Vein endothelial cell (primary cell): ENCODE measurements around the gene CORO6. TPM values are rescaled to one million over a fixed set of nuclear protein-coding genes. Genes with fewer than 3 reads are reported as not detected.

Source experiments
- small RNA-seq: library from RNA; depleted of rRNA; stranded (forward); fragments of <200 nt; gene quantifications from one replicate; pipeline ENCODE3, GENCODE V24; 2012
- total RNA-seq: library from RNA; depleted of rRNA; stranded (reverse); fragments of >200 nt; gene quantifications from 2 replicates; pipeline ENCODE4 v1.2.3, GENCODE V29; 2012

The CORO6 gene
- 2.2 and 2.3 TPM in 2 replicates for total RNA-seq

DNA sequence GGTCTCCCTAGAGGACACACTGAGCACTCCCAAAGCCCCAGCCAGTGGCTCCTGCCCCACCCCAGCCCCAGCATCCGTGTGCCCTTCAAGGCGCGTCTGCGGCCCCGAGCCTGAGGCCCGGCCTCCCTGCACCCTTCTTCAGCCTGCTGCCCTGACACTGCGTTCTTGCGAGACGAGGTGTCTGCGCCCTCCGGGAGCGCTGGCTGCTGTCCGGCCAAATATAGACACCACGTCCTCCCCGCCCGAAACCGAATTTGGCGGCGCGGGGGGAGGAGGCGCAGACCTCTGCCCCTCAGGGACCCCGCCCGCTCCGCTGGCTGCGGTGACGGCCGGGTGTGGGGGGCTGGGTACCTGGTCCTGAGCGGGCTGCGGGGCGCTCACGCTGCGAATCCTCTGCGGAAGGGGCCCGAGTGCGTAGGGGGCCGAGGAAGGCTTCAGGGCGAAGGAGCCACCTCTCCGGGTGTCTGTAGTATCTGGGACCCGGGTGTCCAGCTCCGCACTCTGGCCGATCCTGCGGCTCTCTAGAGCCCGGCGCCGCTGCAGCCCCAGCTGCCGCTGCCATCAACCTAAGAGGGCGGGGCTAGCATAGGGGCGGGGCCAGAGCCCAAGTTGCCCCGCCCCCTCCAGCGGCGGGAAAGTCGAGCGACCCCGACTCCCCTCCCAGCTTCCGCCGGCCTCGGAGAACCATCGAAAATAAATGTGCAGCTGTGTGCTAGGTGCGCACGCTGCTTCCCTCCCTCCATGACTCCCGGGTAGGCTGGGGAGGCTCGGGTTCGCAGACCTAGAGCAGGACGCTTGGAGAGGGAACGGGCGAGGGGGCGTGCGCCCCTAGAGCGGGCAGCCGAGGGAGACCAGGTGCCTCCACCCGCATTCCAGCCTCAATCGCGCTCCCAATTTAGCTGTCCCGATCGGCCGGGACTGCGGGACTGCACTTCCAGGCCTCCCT lies at the start of gene CORO6:
CORO6 (minus strand) TSS at position 576 of the 946 bp plus-strand sequence. CDS start 1,491 bp downstream, outside the sequence.

DNA sequence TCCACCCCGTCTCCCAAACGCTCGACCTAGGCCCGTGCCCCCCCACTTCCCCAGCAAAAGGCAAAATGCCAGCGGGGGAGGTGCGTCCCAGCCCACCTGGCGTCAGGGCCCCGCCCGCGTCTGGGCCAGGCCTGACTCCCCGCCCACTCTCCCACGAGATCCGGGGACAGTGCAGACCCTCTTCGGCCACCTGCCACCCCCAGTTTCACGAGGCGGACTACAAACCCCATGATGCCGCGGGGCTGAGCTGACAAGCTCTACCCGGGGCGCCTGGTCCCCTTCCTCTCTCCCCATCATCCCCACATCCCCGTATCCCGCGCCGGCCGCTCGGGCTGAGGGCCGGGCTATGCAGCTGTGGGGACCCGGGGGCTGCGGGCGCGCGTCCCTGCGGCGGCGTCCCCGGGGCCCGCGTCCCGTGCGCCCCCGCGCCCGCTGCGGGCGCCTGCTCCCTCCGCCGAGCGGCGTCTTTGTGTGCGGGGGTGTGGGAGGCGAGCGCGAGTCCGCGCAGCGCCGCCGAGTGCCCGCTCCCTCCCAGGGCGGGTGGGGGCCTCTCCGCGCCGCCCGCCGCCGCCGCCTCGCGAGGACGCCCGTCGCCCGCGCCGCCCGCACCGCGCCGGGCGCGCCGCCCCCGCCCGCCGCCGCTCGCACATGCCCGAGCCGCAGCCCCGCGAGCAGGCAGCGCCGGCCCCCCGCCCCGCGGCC lies 29.7 kb downstream of the CORO6 start, which contains the start of gene ANKRD13B:
ANKRD13B (plus strand) TSS at position 283 of the 702 bp plus-strand sequence. CDS start 490 bp downstream, outside the sequence.

DNA sequence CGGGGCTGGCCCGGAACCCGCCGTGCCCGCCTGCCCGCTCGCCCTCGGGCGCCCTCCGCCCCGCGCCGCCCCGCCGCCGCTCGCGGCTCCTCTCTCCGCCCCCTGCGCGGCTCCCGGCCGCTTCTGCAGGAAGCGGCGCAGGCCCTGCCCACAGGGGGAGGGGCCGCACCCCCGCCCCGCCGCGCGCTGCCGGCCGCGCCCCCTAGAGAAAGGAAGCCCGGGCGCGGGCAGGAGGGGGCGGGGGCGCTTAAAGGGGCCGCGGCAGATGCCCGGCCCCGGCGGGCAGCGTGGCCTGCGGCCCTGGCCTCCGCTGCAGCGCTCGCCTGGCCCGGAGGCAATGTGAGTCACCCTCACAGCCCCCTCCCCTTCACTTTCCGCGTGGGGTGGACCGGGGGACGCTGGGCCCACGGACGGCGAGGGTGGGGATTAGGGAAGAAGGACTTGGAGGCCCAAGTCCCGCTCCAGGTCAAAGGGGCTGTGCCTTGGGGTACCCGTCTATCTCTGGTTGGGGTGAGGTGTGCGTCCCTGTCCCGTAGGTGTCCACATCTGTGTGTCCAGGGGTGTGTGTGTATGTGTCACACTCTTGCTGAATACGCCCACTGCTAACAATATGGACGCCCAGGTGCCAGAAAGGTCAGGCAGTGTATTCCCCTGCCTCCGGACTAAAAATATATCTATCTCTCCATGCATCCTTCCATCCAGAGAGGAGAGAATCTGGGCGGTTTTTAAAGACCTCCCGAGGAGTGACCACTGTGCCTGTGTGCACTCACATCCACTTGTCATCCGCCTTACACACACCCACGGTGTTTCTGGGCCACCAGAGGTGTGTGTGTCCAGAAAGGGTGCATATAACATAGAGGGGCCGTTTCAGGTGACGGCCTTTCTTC lies 32.9 kb downstream of the CORO6 start, which contains the start of gene GIT1:
GIT1 (minus strand) TSS at position 125 of the 887 bp plus-strand sequence. CDS start 270 bp downstream, outside the sequence.

DNA sequence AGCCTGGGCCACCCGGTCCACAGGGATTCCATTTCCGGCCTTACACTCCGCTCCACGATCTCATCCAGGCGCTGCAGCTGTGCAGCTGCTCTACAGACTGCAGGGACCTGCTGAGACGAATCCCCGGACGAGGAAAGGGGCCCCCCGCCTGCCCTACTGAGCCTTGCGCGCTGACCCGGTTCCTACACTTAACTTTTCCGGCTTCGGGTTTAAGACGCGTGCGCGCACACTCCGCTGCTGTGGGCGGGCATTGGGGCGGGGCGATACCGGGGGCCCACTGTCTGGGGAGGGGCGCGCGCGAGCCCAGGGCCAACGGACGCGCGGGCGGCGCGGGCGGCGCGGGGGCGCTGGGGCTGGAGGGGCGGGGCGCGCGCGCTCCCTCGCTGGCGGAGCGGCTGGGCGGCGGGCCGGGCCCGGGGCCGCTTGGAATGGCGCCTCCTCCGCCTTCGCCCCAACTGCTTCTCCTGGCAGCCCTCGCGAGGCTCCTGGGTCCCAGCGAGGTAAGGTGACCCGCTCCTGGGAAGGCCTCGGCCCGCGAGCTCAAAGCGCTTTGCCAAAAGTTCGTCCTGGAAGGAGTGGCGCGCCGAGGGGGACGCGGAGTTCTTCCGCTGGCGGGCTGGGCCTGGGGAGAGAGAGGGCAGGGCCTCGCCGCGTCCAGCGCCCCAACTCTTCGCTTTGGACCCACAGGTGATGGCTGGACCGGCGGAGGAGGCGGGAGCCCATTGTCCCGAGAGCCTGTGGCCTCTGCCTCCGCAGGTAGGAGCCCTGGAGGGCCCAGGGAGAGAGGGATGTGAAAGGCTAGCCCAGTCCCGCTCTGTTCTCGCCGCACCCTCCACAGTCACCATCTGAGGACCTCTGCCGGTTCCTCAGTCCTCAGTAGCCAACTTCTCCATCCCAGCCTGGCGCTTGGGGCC lies 54.1 kb downstream of the CORO6 start, which contains the start of gene TP53I13:
TP53I13 (plus strand) TSS at position 371 of the 914 bp plus-strand sequence; CDS start at position 429, 58 bp downstream.

DNA sequence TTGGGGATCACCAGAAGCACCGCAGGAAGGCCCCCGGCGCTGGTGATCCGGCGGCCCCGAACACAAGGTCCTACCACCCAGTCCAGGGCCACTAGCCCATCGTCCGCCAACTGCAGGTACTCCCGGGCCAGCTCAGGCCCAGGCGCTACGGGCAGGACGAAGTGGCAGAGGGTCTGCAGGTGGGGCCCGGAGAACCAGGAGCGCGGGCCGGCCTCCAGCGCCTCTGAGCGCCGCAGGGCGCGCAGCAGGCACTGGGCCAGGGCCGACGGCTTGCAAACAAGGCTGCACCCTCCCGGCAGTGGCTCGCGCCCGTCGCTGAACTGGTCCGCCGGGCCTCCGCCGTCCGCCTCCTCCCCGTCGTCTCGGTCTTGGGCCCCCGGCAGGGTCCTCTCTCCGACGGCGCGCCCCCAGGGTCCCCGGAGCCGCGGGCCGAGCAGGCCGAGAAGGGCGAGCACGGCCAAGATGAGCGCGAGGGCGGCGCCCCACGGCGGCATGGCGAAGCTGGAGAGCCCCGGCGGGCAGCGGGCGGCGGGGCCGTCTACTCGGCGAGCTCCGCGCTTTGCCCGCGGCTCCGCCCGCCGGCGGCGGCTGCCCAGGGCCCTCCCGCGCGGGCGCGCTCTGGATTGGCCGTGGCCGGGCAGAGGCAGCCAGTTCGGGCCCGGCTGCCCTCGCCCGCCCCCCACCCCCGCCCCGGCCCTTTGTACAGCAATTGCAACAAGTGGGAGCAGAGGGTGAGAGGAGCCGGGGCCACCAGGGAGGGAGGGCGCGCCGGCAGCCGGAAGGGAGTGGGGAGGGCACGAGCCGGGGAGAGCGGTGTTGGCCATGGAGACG lies 56.0 kb downstream of the CORO6 start, which contains the start of gene ABHD15:
ABHD15 (minus strand) TSS at position 565 of the 831 bp plus-strand sequence; CDS start at position 494, 71 bp downstream.

Small RNA genes lying within 50 kb of the gene (small RNA-seq; reads per million reads assigned to genes)
- gene RNU6-920P = 0.08 reads per million

Other genes with a start within 250 kb of the CORO6 start
- 76.8 and 80.2 TPM in 2 replicates for gene TAOK1, start 232.5 kb downstream of the CORO6 start, total RNA-seq
- gene ABHD15, start 55.9 kb downstream of the CORO6 start, total RNA-seq = 6.5 and 7.6 TPM in 2 replicates
- 31.6 and 47.0 TPM in 2 replicates for gene TP53I13, start 54.2 kb downstream of the CORO6 start, total RNA-seq
- 70.6 and 80.7 TPM in 2 replicates for gene GIT1, start 33.3 kb downstream of the CORO6 start, total RNA-seq
- 16.5 and 29.7 TPM in 2 replicates for gene ANKRD13B, start 29.8 kb downstream of the CORO6 start, total RNA-seq